PC-9 (cell line): ENCODE data around the gene TRIM24. TPM values are rescaled to one million over a fixed set of nuclear protein-coding genes. Genes with fewer than 3 reads are reported as not detected.
"Not testable (repeated sequence)": the region's sequence is repeated elsewhere in the genome, so short reads cannot be mapped to it uniquely, and the experiment has no call there.

Experiments
- Bru-seq: library from RNA; stranded (reverse); fragments of 400-500 nt; gene quantifications from one replicate; lab custom pipeline; 2021; lab: Mats Ljungman, UMichigan
- BruChase-seq, 2 experiments: library from RNA; stranded (reverse); fragments of 400-500 nt; gene quantifications; one replicate each; lab custom pipeline; 2021; lab: Mats Ljungman, UMichigan
- BruUV-seq: library from RNA; stranded (reverse); fragments of 400-500 nt; replicated peaks from 2 replicates; lab custom pipeline; 2021; lab: Mats Ljungman, UMichigan
- CTCF ChIA-PET: fragments of 300-600 bp; sonication (Branson Sonifier 250); formaldehyde crosslinking; loops from one replicate; lab custom pipeline; 2022; ENCODE audit warnings: antibody characterized with exemption; lab: Charles Lee
- POLR2A ChIA-PET: fragments of 300-600 bp; sonication (Branson Sonifier 250); formaldehyde crosslinking; loops from one replicate; lab custom pipeline; 2022; ENCODE audit warnings: antibody characterized with exemption; ENCODE audit not compliant: unreplicated experiment; lab: Charles Lee
- DNase-seq, 2 experiments: peaks; one replicate each; pipeline versions ENCODE4 v3.0.0 to v3.0.0-alpha.2; 2015 to 2022; ENCODE audit warnings: mixed read lengths in 1 of 2
- H2AFZ ChIP-seq: fragments of 200-600 bp; sonication (generic); 2 replicates; pipeline ENCODE4 v1.8.1; 2017; ENCODE audit warnings: antibody characterized with exemption
- H3F3A ChIP-seq: fragments of 200-600 bp; sonication (generic); 2 replicates; pipeline ENCODE4 v1.8.1; 2017; ENCODE audit warnings: antibody characterized with exemption, mild to moderate bottlenecking, low read depth; ENCODE audit not compliant: insufficient read depth
- H3K27ac ChIP-seq: fragments of 200-600 bp; sonication (generic); 2 replicates; pipeline ENCODE4 v1.6.1; 2016; ENCODE audit warnings: mixed run types
- H3K27me3 ChIP-seq: fragments of 200-600 bp; sonication (generic); 2 replicates; pipeline ENCODE4 v1.6.1; 2016; ENCODE audit warnings: low read depth, mixed run types; ENCODE audit not compliant: insufficient read depth
- H3K36me3 ChIP-seq: fragments of 200-600 bp; sonication (generic); 2 replicates; pipeline ENCODE4 v1.6.1; 2016; ENCODE audit warnings: low read depth, mixed run types
- H3K4me1 ChIP-seq: fragments of 200-600 bp; sonication (generic); replicated peaks from 2 replicates; pipeline ENCODE4 v1.6.1; 2016; ENCODE audit warnings: mixed run types; ENCODE audit not compliant: insufficient read depth
- H3K4me2 ChIP-seq: fragments of 200-600 bp; sonication (generic); 2 replicates; pipeline ENCODE4 v1.6.1; 2017; ENCODE audit warnings: mixed run types
- H3K4me3 ChIP-seq: fragments of 200-600 bp; sonication (generic); 2 replicates; pipeline ENCODE4 v1.6.1; 2016; ENCODE audit warnings: mixed run types
- H3K79me2 ChIP-seq: fragments of 200-600 bp; sonication (generic); 2 replicates; pipeline ENCODE4 v1.6.1; 2017; ENCODE audit warnings: low read depth, mixed run types
- H3K9me2 ChIP-seq: fragments of 200-600 bp; sonication (generic); 2 replicates; pipeline ENCODE4 v1.8.1; 2017; ENCODE audit warnings: mild to moderate bottlenecking; ENCODE audit not compliant: insufficient read depth
- H3K9me3 ChIP-seq: fragments of 200-600 bp; sonication (generic); 2 replicates; pipeline ENCODE4 v1.8.1; 2016; ENCODE audit warnings: low read depth; ENCODE audit not compliant: insufficient read depth
- H4K20me1 ChIP-seq: fragments of 200-600 bp; sonication (generic); 2 replicates; pipeline ENCODE4 v1.8.1; 2017; ENCODE audit not compliant: insufficient read depth
- EZH2 ChIP-seq: fragments of 200-600 bp; sonication (generic); IDR thresholded peaks from 2 replicates; pipeline ENCODE4 v1.8.0; 2017; ENCODE audit warnings: antibody characterized with exemption, low read depth
- intact Hi-C: fragments of 100-400 bp; cut with micrococcal nuclease; formaldehyde crosslinking; loops from one replicate; pipeline ENCODE4 v1.10.0; 2022; ENCODE audit not compliant: unreplicated experiment
- long read RNA-seq: library from polyadenylated mRNA; stranded (forward); transcript quantifications from one replicate; pipeline ENCODE4 v2.0.0, GENCODE V29; 2022
- total RNA-seq: library from RNA; stranded (reverse); gene quantifications from 2 replicates; pipeline ENCODE4 v1.2.3, GENCODE V29; 2021
- TF ChIP-seq, protein P1 (sequence below): fragments of 200-600 bp; sonication (generic); conservative IDR thresholded peaks from 2 replicates; pipeline ENCODE4 v1.6.1; 2017; ENCODE audit warnings: mixed run types, antibody characterized with exemption, mild to moderate bottlenecking, moderate library complexity

Gene TRIM24
- total RNA-seq (16.6 and 20.5 TPM in 2 replicates), Bru-seq, nascent RNA (percentile 87 among the genes with signal in this experiment), BruChase-seq, experiment 1, labeled RNA remaining after a 2-hour chase (percentile 68 among the genes with signal in this experiment), BruChase-seq, experiment 2, labeled RNA remaining after a 6-hour chase (percentile 62 among the genes with signal in this experiment)
- long read RNA-seq, full-length matches to known transcripts: 15 of 17 reads
- long read RNA-seq, partial matches to known transcripts: 1 of 17 reads
- long read RNA-seq, other reads (novel, unspliced or antisense): 1 of 17 reads

DNA sequence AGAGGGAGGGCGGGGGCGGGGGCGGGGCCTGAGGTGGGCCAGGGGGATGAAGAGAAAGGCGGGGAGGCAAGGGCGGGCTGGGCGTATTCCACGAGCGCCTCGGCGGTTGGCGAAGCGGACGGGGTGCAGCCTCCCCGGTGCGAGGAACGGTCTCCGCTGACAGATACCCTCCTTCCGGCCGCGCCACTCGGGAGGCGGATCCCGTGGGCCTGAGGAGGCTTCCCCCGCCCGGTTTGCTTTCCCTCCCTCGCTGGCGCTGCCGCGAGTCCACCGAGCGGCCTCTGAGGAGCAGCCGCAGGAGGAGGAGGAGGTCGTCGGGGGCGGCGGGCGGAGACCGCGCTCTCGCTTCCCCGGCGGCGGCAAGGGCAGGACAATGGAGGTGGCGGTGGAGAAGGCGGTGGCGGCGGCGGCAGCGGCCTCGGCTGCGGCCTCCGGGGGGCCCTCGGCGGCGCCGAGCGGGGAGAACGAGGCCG, at the start of gene TRIM24:
Gene TRIM24 (plus strand): TSS at position 84 of the 473 bp plus-strand sequence. CDS start 290 bp downstream, at position 374.
- Histone ChIP-seq H3K36me3 (peaks cover under 1% of the 10 kb centered on the region; the same call in 1 of the 2 replicates), H3F3A (peaks cover 9% of the 10 kb centered on the region; the same call in 1 of the 2 replicates), H3K27me3 (no peaks in the 10 kb centered on the region), H3K9me3 (no peaks in the 10 kb centered on the region), H3K27ac (peak within 1 kb of the TSS; percentile 69), H3K4me1 (peaks cover 6% of the 10 kb centered on the region), H3K9me2 (no peaks in the 10 kb centered on the region), H2AFZ (peak within 1 kb of the TSS; percentile 75), H3K4me3 (peak within 1 kb of the TSS; percentile 66), H3K79me2 (peaks cover 41% of the 10 kb centered on the region), H3K4me2 (peak within 1 kb of the TSS; percentile 90), H4K20me1 (0 out of 2 replicates have a peak, but pooled peaks cover 7% of the 10 kb centered on the region)
- BruUV-seq: no TSS peak
- DNase-seq: no peak
- CTCF ChIA-PET: no interaction called here
- TF ChIP-seq, protein P1, sequence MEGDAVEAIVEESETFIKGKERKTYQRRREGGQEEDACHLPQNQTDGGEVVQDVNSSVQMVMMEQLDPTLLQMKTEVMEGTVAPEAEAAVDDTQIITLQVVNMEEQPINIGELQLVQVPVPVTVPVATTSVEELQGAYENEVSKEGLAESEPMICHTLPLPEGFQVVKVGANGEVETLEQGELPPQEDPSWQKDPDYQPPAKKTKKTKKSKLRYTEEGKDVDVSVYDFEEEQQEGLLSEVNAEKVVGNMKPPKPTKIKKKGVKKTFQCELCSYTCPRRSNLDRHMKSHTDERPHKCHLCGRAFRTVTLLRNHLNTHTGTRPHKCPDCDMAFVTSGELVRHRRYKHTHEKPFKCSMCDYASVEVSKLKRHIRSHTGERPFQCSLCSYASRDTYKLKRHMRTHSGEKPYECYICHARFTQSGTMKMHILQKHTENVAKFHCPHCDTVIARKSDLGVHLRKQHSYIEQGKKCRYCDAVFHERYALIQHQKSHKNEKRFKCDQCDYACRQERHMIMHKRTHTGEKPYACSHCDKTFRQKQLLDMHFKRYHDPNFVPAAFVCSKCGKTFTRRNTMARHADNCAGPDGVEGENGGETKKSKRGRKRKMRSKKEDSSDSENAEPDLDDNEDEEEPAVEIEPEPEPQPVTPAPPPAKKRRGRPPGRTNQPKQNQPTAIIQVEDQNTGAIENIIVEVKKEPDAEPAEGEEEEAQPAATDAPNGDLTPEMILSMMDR: no peak
- no peak for TF ChIP-seq EZH2
- intact Hi-C loops: loop anchor here (2.0 to 5.0 kb wide), 5 partner anchors 105 to 405 kb away; no protein-coding TSS in a partner anchor
- POLR2A ChIA-PET: interaction anchor here (0.6 to 0.8 kb wide), 2 partner anchors 32 to 826 kb away, joined by 4 to 9 read pairs; no protein-coding TSS in a partner anchor

DNA sequence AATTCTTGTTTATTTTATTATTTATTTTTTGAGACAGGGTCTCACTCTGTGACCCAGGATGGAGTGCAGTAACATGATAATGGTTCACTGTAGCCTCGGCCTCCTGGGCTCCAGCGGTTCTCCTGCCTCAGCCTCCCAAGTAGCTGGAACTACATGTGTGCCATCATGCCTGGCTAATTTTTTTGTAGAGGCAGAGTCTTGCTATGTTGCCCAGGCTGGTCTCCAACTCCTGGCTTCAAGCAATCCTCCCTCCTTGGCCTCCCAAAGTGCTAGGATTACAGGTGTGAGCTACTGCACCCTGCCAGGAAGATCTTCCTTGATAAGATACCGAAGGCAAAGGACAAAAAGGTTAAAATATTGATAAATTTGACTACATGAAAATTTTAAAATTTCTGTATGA, 48.0 kb upstream of the TRIM24 start:
- CTCF ChIA-PET: not testable (repeated sequence)

DNA sequence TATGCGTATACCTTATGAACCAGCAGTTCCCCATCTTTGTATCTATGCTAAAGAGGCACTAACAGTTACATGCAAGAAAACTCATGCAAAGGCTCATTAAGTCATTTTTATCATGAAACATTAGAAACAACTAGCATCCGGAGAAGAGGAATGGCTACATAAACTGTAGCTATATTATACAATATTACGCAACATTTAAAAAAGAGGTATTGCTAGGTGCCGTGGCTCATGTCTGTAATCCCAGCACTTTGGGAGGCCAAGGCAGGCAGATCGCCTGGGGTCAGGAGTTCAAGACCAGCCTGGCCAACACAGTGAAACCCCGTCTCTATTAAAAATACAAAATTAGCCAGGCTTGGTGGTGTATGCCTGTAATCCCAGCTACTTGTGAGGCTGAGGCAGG, 47.1 kb upstream of the TRIM24 start:
- H3K27ac ChIP-seq, H3K4me3 ChIP-seq, H4K20me1 ChIP-seq, H3K79me2 ChIP-seq, H3K27me3 ChIP-seq, DNase-seq, CTCF ChIA-PET, POLR2A ChIA-PET, BruUV-seq, H3K9me2 ChIP-seq, H3K4me1 ChIP-seq, H3K36me3 ChIP-seq, H3K9me3 ChIP-seq, H3F3A ChIP-seq, H2AFZ ChIP-seq, intact Hi-C loops, H3K4me2 ChIP-seq: not testable (repeated sequence)

More for the DNA sequence above, 48.0 kb upstream of the TRIM24 start:
- DNase-seq, POLR2A ChIA-PET, BruUV-seq, H3K9me3 ChIP-seq, H3K36me3 ChIP-seq, H3K4me2 ChIP-seq, H3K27me3 ChIP-seq, H4K20me1 ChIP-seq, H3K4me3 ChIP-seq, H3K9me2 ChIP-seq, H3K4me1 ChIP-seq, H3K79me2 ChIP-seq, H3K27ac ChIP-seq, intact Hi-C loops, H2AFZ ChIP-seq, H3F3A ChIP-seq: not testable (repeated sequence)

DNA sequence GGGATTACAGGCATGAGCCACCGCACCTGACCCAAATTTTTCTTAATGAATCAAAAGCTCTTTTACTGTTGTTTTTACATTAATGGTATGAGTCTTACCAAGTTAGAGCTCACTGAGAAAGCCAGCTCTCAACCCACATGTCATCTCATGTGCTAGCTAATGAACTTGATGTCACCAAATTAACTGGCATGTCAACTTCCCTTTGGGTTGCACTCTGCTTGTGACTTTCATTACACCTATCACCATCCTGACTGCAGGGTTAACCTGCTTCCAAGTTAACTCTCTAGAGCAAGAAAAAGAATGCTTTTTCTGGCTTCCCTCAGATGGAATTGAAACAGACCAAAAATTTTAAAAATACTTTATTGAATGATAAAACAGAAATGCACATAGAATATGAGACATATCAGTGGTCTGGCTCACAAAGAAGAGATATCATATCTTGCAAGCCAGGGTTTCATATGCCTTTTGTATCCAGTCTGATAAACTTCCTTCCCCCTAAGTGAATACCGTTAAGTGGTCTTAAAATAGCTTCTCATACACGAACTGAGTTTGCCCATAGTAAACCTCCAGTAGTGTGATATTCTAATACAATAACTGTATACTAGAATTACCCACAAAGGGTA, 42.9 kb upstream of the TRIM24 start:
- H3K9me3 ChIP-seq: no peaks in the 10 kb centered on the region
- CTCF ChIA-PET: no interaction called here
- H3K36me3 ChIP-seq: no peaks in the 10 kb centered on the region
- POLR2A ChIA-PET: interaction anchor here (0.5 kb wide), 1 partner anchor 407 kb away, joined by 3 read pairs; no protein-coding TSS in a partner anchor
- no TSS peak for BruUV-seq
- no peak for DNase-seq
- no peaks in the 10 kb centered on the region for H3K4me1 ChIP-seq
- H3K27ac ChIP-seq: no peak overlapping the region
- no peaks in the 10 kb centered on the region for H3K27me3 ChIP-seq
- no peak overlapping the region for H2AFZ ChIP-seq
- H4K20me1 ChIP-seq: no peaks in the 10 kb centered on the region
- H3K9me2 ChIP-seq: no peaks in the 10 kb centered on the region
- no peak overlapping the region for H3K4me3 ChIP-seq
- no peak for TF ChIP-seq EZH2
- TF ChIP-seq, protein P1: no peak
- no peaks in the 10 kb centered on the region for H3K79me2 ChIP-seq
- H3F3A ChIP-seq: no peaks in the 10 kb centered on the region
- no peak overlapping the region for H3K4me2 ChIP-seq
- intact Hi-C loops: no loop called here
